Neural progenitor cell (in vitro differentiated cells): ENCODE data around the gene VCAN. TPM values are rescaled to one million over a fixed set of nuclear protein-coding genes. Genes with fewer than 3 reads are reported as not detected.
A peak's percentile ranks its signal among the peaks of the same experiment; 100 is the strongest.

Experiments
- DNase-seq: peaks from one replicate; pipeline ENCODE4 v3.0.0-alpha.2; 2016; ENCODE audit warnings: low spot score
- H2AFZ ChIP-seq: fragments of 200-600 bp; sonication (generic); replicated peaks from 2 replicates; pipeline ENCODE4 v1.6.1; 2016; ENCODE audit warnings: antibody characterized with exemption
- H3F3A ChIP-seq: fragments of 200-600 bp; sonication (generic); 2 replicates; pipeline ENCODE4 v1.6.1; 2016; ENCODE audit warnings: antibody characterized with exemption, low read depth
- H3K27ac ChIP-seq: fragments of 200-600 bp; sonication (generic); 2 replicates; pipeline ENCODE4 v1.5.1; 2016; ENCODE audit warnings: mild to moderate bottlenecking
- H3K27me3 ChIP-seq: fragments of 200-600 bp; sonication (generic); 2 replicates; pipeline ENCODE4 v1.6.1; 2016; ENCODE audit warnings: mild to moderate bottlenecking, moderate library complexity
- H3K36me3 ChIP-seq: fragments of 200-600 bp; sonication (generic); 2 replicates; pipeline ENCODE4 v1.5.1; 2016
- H3K4me1 ChIP-seq: fragments of 200-600 bp; sonication (generic); 2 replicates; pipeline ENCODE4 v1.6.1; 2016; ENCODE audit warnings: mixed run types
- H3K4me2 ChIP-seq: fragments of 200-600 bp; sonication (generic); 2 replicates; pipeline ENCODE4 v1.6.1; 2016
- H3K4me3 ChIP-seq: fragments of 200-600 bp; sonication (generic); 2 replicates; pipeline ENCODE4 v1.5.1; 2016
- H3K79me2 ChIP-seq: fragments of 200-600 bp; sonication (generic); 2 replicates; pipeline ENCODE4 v1.6.1; 2016; ENCODE audit warnings: low read depth
- H3K9ac ChIP-seq: fragments of 200-600 bp; sonication (generic); 2 replicates; pipeline ENCODE4 v1.6.1; 2016
- H3K9me3 ChIP-seq: fragments of 200-600 bp; sonication (generic); 2 replicates; pipeline ENCODE4 v1.5.1; 2016; ENCODE audit warnings: low read depth
- H4K20me1 ChIP-seq: fragments of 200-600 bp; sonication (generic); 2 replicates; pipeline ENCODE4 v1.6.1; 2016; ENCODE audit warnings: low read depth
- H3K27ac Mint-ChIP-seq: 3 replicates; pipeline ENCODE4 v1.8.0; 2021; ENCODE audit warnings: mixed read lengths
- H3K27me3 Mint-ChIP-seq: 2 replicates; pipeline ENCODE4 v1.8.0; 2022; ENCODE audit warnings: low read depth, mild to moderate bottlenecking, inconsistent platforms, moderate library complexity, mixed read lengths; ENCODE audit not compliant: insufficient read depth
- H3K36me3 Mint-ChIP-seq: 3 replicates; pipeline ENCODE4 v1.8.0; 2021; ENCODE audit warnings: mixed read lengths
- H3K4me1 Mint-ChIP-seq: 3 replicates; pipeline ENCODE4 v1.8.0; 2021; ENCODE audit warnings: mixed read lengths
- H3K4me3 Mint-ChIP-seq: 3 replicates; pipeline ENCODE4 v1.8.0; 2021; ENCODE audit warnings: mild to moderate bottlenecking, moderate library complexity, mixed read lengths
- H3K9me3 Mint-ChIP-seq: 3 replicates; pipeline ENCODE4 v1.8.0; 2020; ENCODE audit warnings: mixed read lengths
- EZH2 ChIP-seq: fragments of 200-600 bp; sonication (generic); IDR thresholded peaks from 2 replicates; pipeline ENCODE4 v1.6.1; 2017; ENCODE audit warnings: antibody characterized with exemption, mild to moderate bottlenecking, moderate library complexity
- EZH2phosphoT487 ChIP-seq: fragments of 200-600 bp; sonication (generic); IDR thresholded peaks from 2 replicates; pipeline ENCODE4 v1.6.1; 2017; ENCODE audit warnings: antibody characterized with exemption
- total RNA-seq: library from RNA; depleted of rRNA; stranded (reverse); fragments of >200 nt; gene quantifications from 2 replicates; pipeline ENCODE4 v1.2.3, GENCODE V29; 2015; ENCODE audit warnings: low replicate concordance
- TF ChIP-seq, protein P1 (sequence below): fragments of 200-600 bp; sonication (generic); IDR thresholded peaks from 2 replicates; pipeline ENCODE4 v1.5.1; 2017; ENCODE audit warnings: antibody characterized with exemption, mild to moderate bottlenecking

Gene VCAN
- total RNA-seq, 1 donor from 2014 or later, result 101 TPM

DNA sequence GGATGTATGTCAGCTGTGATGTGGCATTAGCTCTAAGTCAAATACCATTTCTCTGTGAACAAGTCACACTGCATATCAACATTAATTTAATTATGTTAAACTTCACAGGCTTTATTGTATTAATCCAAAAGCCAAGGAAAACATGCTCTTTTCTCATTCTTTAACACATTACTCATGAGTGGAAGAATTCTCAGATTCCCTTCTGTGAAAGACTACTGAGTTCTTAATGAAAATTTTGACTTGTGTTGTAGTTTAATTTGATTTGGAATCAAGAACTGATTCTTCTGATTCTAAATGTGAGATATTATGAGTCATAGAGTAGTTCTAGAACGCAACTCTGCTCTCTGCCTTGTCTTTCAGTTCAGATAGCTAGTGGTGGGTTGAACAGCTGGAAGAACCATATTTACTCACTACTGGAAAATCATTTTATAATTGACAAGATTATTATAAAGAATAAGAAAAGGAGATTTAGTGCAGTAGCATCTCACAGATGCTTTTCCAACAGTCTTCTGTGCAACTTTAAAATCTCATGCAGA, 90.6 kb downstream of the VCAN start:
- Mint-ChIP-seq H3K36me3 (peaks cover 33% of the 10 kb centered on the region), H3K27ac (no peak overlapping the region), H3K9me3 (no peaks in the 10 kb centered on the region), H3K4me3 (no peak overlapping the region), H3K4me1 (no peaks in the 10 kb centered on the region), H3K27me3 (no peaks in the 10 kb centered on the region)
- no peaks in the 10 kb centered on the region for H3F3A ChIP-seq
- H3K4me2 ChIP-seq, result no peak overlapping the region
- H3K9ac ChIP-seq, result no peak overlapping the region
- no peaks in the 10 kb centered on the region for H4K20me1 ChIP-seq
- no peaks in the 10 kb centered on the region for H3K9me3 ChIP-seq
- H3K79me2 ChIP-seq, result no peaks in the 10 kb centered on the region
- H3K4me3 ChIP-seq, result no peak overlapping the region
- no peaks in the 10 kb centered on the region for H3K36me3 ChIP-seq
- peaks cover 14% of the 10 kb centered on the region for H3K4me1 ChIP-seq
- no peak overlapping the region for H2AFZ ChIP-seq
- DNase-seq, result no peak
- H3K27me3 ChIP-seq, result no peaks in the 10 kb centered on the region
- peak overlapping the region; percentile 71 for H3K27ac ChIP-seq
- TF ChIP-seq EZH2 (no peak), EZH2phosphoT487 (no peak)
- TF ChIP-seq, protein P1, sequence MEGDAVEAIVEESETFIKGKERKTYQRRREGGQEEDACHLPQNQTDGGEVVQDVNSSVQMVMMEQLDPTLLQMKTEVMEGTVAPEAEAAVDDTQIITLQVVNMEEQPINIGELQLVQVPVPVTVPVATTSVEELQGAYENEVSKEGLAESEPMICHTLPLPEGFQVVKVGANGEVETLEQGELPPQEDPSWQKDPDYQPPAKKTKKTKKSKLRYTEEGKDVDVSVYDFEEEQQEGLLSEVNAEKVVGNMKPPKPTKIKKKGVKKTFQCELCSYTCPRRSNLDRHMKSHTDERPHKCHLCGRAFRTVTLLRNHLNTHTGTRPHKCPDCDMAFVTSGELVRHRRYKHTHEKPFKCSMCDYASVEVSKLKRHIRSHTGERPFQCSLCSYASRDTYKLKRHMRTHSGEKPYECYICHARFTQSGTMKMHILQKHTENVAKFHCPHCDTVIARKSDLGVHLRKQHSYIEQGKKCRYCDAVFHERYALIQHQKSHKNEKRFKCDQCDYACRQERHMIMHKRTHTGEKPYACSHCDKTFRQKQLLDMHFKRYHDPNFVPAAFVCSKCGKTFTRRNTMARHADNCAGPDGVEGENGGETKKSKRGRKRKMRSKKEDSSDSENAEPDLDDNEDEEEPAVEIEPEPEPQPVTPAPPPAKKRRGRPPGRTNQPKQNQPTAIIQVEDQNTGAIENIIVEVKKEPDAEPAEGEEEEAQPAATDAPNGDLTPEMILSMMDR, result no peak

DNA sequence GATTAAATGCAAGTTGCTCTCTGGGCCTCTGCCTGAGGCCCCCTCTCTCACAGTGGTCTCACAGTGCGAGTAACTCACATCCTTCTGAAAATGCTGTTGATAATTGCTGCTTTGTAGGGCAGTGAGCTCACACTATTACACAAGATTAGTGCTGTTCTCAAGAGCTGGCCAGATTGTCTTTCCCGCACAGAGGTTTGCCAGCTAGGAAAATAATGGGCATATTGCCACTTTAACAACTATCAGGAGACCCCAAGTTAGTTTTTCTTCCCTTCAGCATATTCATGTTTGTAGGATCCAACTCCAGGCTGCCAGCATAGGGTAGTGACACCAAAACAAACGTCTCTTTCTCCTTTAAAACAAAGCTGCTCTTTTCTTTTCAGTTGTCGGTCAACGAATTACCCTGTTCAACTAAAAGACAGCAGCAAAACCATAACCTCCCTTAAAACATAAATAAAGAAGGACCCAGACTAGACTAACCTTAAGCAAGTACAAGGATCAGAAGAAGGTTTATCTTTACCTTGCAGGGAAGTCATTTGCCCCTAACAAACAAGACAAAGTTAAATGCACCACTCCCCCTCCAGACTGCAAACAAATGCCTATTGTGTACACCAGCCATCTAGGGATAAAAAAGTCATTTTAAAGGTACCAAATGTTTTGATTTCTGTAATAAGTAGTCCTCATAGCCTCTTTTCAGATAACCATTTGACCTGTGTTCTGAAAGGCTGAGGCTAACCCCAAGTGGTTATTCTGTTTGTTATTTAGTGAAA, 91.4 kb downstream of the VCAN start:
- H3K27me3 Mint-ChIP-seq, result no peaks in the 10 kb centered on the region
- H4K20me1 ChIP-seq, result no peaks in the 10 kb centered on the region

DNA sequence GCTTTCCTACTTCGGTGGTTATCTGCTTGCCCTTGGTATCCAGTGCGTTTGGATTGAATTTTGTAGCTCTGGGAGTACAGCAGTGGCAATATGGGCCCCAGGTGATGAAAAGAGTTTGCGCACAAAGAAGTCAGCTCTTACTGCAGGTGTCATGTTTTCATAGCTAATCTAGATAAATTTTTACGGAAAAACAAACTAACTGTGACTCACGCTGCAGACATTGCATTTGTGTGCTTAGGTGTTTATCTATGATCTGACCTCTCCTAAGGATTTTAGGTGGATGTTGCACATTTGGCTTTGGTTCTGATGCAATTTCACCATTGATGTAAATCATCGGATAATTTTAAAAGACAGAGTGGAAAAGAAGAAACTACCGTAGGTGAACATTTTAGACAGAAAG, 92.1 kb downstream of the VCAN start:
- DNase-seq, result no peak
- Histone ChIP-seq H3K79me2 (no peaks in the 10 kb centered on the region), H3K4me2 (no peak overlapping the region), H3F3A (no peaks in the 10 kb centered on the region), H3K9ac (no peak overlapping the region), H3K4me3 (no peak overlapping the region), H3K4me1 (peaks cover 14% of the 10 kb centered on the region), H2AFZ (no peak overlapping the region), H3K9me3 (no peaks in the 10 kb centered on the region), H3K36me3 (no peaks in the 10 kb centered on the region), H3K27ac (no peak overlapping the region), H4K20me1 (no peaks in the 10 kb centered on the region), H3K27me3 (no peaks in the 10 kb centered on the region)
- Mint-ChIP-seq H3K27me3 (no peaks in the 10 kb centered on the region), H3K4me3 (no peak overlapping the region), H3K4me1 (no peaks in the 10 kb centered on the region), H3K27ac (no peak overlapping the region), H3K9me3 (no peaks in the 10 kb centered on the region), H3K36me3 (peaks cover 35% of the 10 kb centered on the region)
- TF ChIP-seq EZH2phosphoT487, result no peak
- TF ChIP-seq EZH2, result no peak
- TF ChIP-seq, protein P1, result no peak

More for the DNA sequence above, 91.4 kb downstream of the VCAN start:
- DNase-seq, result peak; percentile 16
- Mint-ChIP-seq H3K27ac (no peak overlapping the region), H3K9me3 (no peaks in the 10 kb centered on the region), H3K4me1 (no peaks in the 10 kb centered on the region), H3K36me3 (peaks cover 31% of the 10 kb centered on the region), H3K4me3 (no peak overlapping the region)
- no peaks in the 10 kb centered on the region for H3K9me3 ChIP-seq
- peak overlapping the region; percentile 71 for H3K27ac ChIP-seq
- no peaks in the 10 kb centered on the region for H3F3A ChIP-seq
- no peaks in the 10 kb centered on the region for H3K36me3 ChIP-seq
- H3K4me2 ChIP-seq, result peak overlapping the region; percentile 25
- H3K4me1 ChIP-seq, result peaks cover 14% of the 10 kb centered on the region
- H3K79me2 ChIP-seq, result no peaks in the 10 kb centered on the region
- TF ChIP-seq EZH2 (no peak), EZH2phosphoT487 (no peak)
- TF ChIP-seq, protein P1, result no peak
- H3K9ac ChIP-seq, result no peak overlapping the region
- no peaks in the 10 kb centered on the region for H3K27me3 ChIP-seq
- H2AFZ ChIP-seq, result no peak overlapping the region
- no peak overlapping the region for H3K4me3 ChIP-seq
